ENCODE data around the gene RBM19.

RBM19 gene

DNA sequence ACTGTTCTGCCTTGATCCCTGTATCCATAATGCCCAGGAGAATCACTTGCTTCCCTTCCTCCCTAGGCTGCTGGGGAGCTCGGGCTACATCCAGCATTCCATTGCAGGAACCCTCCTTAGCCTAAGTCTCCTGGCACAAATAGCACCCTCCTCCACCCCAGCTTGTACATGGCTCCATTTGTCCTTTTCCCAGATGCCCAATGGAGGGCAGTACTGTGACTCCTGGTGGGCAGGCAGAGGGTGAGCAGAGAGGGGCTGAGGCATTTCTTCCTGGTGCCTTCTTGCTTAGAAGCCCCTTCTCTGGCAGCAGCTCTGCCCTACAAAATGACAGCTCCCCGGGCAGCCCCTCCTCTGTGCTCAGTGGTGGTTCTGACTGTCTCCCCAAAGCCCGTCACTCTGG, 86.5 kb downstream of the RBM19 start:
- no peak for DNase-seq (ENCODE audit: low read depth)

DNA sequence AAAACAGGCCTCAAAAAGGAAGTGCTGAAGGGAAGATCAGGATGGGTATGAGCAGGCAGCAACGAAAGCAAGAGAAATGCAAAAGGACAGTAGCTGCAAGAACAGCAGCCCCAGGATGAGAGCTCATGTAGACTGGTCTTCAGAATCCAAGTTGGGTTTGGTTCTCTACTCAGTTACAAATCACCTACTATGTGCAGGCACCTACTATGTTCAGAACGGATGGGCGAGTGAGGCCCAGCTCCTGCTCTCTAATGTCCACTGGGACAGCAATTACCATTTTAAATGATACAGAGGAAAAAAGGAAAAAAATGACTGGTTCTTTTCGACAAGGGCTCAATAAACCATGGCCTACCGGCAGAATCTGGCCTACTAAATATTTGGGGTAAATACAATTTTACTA, 88.5 kb downstream of the RBM19 start:
- DNase-seq (ENCODE audit: low read depth): no peak

DNA sequence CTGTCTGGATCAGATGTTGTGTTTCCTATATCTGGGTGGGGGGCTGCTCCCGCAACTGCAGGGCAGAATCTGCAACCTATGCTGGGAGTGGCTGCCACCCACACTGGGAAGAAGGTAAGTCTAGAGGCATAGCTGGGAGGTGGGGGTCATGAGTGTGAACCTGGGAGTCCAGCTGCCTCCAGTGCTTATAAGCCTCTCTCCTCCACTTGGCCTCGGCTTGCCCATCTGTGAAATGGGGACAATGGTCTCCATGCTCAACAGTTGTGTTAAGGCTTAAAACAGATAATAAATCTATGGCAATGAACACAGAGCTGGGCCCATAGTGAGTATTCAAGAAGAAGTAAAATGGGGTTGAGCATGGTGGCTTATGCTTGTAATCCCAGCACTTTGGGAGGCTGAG, 90.0 kb downstream of the RBM19 start:
- DNase-seq (ENCODE audit: low read depth): no peak

DNA sequence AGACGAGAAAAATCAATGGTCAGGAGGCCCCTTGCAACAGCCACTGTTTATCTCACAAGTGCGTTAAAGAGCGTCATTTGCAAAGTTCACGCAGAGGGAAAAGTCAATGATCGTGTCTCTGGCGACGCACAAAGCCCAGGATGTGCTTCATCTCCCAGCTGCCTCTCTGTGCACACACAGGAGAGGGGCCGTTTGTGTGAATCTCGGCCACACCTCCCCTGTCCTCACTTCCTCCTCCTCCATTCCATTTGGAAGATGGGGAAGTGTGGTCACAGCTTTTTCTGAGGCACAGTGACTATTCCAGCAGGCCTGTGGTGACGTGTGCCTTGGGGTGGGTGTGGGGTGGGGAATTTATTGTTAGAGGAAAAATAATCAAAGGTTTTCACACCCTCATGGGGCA, 90.4 kb downstream of the RBM19 start:
- DNase-seq (ENCODE audit: low read depth): no peak

DNA sequence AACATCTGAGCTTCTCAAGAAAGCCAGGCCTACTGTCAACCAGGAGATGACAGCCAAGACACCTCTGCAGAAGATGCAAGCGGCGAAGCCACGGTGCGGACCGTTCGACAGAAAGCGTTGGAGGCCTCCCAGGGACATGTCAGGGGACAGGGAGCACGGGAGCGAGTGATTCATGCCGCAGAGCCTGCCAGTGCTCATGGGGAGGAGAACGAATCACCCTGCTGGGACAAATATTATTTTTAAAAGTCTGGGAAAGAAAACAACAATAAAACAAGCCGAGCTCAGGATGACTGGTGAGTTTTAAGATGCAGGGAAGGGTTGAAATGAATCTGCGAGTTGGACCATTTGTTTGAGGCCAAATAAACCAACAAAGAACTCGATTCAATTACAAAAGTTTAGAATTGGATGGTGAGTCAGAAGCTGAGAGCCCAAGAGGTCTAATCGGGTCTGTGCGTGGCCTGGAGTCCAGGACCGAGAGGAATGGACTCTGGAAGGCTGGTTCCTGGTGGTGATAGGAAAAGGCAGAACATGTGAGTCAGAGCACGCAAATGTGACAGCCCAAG, 91.0 kb downstream of the RBM19 start:
- DNase-seq (ENCODE audit: low read depth): no peak

DNA sequence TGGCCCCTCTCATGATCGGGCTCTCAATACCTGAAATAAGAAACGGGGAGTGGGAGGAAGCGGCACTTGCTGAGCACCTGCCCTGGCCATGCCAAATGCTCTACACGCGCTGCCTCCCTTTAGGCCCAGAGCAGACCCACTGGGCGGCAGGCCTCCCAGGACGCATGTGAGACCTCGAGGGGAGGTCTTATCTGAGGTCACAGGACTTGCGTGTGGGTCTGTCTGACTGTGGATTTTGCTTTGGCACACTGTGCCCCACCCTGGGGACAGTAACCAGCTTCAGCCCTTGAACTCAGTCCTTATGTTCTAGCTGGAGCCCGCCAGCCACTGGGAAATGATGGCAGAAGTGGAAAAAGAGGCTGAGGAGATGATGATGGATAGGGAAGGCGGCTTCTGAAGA, 91.8 kb downstream of the RBM19 start:
- no peak for DNase-seq (ENCODE audit: low read depth)

DNA sequence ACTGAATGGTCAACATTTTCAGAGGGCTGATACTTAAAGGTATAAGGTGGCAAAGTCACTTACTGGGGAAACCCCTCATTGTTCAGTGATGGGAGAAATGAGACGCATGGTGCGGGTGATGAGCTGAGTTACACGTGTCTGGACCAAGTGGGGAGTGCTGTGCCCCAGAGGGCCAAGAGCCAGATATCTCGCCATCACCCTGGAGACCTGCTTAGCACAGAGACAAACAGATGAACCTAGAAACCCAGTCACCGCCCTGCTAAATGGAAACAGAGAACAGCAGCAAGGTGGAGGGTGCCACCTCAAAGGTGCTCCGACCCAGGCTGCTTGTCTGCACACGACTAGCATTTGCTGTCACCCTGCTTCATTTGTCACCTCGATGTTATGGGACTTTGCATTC, 92.4 kb downstream of the RBM19 start:
- no peak for DNase-seq (ENCODE audit: low read depth)

DNA sequence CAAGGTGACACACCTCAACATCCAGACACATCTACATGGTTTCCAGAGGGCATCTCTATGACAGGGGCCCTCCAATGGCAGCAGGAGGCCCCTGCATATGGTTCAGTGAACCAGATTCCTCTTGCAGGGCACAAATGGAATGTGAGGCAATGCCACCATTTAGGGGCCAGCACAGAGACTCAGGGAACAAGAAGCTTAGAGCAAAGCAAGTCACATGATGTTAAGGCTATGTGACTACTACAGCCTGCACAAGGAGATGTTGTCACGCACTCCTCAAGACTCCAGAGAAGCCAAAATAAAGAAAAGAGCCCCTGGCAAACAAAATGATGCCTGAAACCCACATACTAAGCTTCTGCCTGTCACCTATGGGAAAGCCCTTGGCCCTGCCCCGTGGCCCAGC, 95.2 kb downstream of the RBM19 start:
- no peak for DNase-seq (ENCODE audit: low read depth)

DNA sequence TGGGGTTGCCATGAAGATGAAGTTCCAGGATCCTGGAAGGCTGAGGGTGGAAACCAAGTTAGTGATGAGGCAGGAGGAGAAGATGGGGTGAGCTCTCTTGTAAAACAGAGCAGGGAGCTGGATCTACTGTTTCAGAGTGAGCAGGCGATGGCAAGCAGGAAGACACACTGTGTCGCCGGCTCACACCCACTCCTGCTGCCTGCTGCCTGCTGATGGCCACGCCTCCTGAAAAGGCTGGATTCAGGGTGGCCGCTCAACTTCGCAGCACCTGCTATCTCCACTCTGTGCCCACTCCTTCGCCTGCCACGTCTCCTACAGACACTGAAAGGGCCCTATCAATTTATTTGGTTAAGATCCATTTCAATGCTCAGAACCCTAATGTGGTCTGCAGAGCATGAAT, 96.1 kb downstream of the RBM19 start:
- DNase-seq (ENCODE audit: low read depth): no peak

DNA sequence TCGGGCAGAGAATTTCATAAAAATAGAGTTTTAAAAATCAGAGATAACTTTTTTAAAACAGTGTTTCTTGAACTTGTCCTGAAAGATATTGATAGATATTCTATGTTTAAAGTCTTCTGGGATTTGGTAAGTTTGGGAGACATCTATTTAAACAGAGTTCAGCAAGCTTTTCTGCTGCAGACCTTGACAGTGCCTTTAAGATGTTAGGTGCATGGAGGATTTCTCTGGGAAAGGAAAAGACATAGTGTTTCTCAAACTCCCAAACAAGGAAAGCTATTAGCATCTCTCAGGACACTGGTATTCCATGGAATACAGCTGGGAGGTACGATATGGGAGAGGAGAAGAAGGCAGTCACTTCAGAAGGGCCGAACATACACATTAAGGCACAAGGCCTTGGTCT, 97.8 kb downstream of the RBM19 start:
- DNase-seq (ENCODE audit: low read depth): no peak

DNA sequence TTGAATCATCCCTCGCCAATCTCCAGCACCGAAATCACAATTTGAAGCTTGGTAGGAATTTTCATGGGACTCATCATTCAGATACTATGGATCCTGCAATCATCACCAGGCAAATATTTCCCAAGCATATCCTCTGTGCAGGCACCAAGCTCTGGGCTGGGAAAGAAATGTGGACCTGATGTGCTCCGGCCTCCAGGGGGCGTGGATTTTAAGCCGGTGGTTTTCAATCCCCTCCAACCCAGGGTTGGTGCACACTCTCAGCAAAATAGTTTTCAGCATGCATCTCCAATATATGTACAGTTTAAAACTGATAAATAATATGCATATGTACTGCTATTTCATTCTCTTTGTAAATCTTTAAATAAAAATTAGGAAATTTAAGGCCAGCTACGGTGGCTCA, 98.9 kb downstream of the RBM19 start:
- DNase-seq (ENCODE audit: low read depth): no peak

DNA sequence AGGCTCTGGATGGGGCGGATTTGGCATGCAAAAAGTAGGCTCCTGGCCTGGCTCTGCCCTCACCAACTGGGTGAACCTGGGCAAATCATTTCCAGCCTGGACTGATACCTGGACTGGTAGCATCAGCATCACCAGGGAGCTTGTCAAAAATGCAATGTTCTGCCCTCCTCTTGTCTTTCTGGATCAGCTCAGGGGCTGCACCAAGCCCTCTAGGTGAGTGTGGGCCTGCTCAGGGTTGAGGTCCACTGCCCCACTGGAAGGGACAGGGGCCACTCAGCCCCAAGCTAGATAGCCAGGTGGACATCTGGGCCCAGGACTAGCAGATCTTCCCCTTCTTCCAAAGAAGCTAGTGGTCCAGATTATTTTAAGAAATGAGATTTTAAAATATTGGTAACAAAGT, 99.6 kb downstream of the RBM19 start:
- no peak for DNase-seq (ENCODE audit: low read depth)

DNA sequence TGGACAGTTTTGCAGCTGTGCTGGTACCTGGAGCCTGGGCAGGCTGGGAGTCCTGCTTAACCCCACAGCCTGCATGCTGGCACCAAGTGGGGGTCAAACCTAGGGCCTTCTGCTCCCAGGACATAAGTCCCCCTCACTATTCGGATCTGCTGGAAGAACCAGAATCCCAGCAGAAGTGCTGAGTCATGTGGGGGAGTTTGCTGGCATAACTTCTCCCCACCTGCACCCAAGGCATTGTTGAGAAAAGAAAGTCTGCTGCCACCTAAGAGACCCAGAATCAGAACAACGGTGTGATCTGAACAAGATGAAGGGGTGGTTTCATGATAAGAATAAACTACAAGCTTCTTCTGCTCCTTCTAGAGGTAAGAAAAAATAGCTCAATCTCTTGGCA, 102.7 kb downstream of the RBM19 start:
- DNase-seq (ENCODE audit: low read depth): no peak

DNA sequence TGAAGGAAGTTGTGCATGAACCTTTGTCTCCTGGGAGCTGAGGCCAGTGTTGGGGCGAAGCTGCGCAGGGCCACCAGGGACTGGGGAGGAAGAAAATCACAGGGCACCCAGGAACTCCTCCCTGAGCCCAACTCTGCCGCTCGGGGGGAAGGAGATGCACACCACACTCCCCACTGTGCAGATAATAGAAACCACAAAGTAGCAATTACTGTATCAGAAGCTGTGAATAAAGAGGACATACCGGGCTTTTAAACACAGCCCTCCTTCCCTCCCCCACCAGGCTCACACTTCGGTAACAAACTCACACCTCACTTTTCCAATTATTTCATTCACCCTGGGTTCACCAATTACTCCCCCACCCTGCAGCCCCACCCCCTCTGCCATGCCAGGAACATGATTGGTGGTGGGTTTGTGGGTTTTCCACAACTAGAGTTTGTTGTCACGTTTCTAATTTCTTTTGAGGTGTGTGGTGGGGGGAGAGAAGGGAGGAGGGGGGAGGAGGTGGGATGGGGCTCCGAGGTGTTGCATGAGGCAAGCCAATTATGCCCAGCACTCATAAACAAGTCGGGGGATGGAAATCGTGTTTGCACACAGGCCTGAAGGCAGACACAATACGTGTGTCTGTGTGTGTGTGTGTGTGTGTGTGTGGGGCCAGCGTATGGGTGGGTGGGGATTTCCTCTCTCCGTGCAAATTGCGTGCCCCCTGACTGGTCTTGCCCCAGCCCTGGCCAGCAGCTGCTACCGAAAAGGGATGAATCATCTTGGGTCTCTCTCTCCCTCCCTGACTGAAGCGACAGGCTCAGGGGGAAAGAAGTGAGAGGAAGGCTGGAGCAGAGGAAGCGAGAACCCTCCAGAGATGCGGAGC, 103.3 kb downstream of the RBM19 start:
- no peak for DNase-seq (ENCODE audit: low read depth)

DNA sequence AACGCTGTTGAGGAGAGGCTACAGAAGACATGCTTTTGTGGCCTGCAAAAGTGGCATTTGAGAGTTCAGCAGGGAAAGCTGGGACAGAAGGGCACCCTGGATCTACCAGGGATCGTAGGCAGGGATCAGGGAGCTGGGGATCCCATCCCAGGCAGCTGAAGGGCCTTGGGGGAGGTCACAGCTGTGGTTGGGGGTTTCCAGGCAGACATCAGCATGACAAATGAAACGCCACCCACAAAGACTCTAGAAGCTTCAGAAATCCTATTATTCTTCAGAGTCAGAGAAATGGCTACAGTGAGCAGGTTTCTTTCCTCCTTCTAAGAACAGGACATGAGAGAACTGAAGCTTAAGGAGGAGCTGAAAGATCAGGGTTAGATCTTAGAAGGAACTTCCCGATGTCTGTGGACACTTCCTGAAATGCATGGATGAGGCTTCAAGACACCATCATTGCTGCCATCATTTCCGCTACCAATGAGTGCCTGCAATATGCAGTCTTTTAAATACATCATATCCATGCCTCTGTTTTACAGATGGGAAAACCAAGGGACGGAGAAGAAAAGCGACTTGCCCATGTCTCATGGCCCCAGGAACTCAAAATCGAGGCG, 104.3 kb downstream of the RBM19 start:
- DNase-seq (ENCODE audit: low read depth): no peak

DNA sequence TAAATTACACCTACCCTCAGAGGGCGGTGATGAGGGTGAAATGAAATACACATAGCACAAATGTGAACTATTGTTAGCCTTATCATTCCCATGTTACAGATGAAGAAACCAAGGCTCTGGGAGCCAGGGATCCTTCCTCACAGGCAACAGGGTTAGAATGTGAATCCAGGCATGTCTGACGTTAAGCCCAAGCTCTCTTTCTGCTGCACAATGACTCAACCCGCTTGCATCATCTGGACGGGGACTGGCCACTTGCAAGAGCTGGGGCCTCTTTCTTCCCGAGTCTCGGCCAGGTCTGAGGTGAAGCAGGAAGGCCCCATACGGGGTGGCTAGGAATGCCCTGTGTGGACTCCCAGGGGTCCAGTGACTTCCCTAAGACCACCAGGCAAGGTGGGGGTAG, 105.2 kb downstream of the RBM19 start:
- no peak for DNase-seq (ENCODE audit: low read depth)

DNA sequence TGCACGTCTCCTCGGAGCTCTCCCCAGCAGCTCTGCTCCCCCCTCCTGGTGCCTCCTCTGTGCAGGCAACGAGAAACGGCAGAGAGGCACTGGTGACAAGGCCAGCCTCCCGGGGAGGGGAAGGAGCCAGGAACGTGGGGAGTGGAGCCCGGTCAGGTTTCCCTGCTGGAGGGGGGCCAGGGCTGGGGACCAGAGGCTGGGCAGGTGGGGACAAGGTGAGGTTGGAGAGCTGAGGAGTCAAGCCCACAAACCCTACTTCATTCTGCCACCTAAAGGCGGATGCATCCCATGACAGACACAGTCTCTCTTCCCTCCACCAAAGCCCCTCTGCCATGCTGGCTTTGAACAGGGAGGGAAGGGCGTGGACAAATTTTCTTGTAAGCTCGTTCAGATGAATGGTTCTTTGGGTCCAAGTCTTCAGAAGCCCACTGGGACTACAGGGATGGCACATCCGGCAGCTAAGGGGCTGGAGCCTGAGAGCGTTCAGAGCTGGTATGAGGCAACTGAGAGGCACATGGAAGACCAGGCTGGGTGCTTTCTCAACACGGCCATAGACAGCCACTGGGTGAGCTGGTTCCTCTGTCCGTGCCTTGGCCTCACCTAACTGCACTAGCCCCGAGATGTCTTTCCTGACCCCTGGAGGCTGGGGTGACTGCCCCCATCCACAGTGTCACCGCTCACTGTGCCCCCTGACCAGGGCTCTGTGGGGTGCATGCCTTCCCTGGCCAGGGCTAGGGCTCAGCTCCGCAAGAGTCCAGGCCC, 105.9 kb downstream of the RBM19 start:
- no peak for DNase-seq (ENCODE audit: low read depth)

DNA sequence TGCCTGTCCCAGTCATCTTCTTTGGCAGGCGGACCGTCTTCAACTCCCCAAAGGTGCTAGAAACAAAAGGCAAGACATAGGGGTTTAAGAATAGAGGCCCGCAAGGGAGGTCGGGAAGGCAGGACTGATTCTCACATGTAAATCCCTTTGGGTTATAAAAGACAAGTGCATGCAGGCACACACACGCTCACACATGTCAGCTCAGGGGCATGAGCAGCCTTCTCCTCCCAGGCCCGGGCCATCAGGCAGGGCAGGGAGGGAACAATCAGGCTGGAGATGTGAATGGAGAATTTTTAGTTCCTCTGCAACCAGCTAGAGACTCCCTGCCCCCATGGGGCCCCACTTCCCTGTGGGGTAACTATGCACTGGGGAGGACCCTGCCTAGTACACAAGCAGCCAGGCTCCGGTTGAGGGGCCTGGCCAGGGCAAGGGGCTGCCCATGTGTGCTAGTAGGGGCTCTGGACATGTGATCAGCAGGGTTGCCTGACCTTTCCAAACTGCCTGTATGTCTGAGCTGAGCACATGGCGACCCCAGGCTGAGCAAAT, 107.2 kb downstream of the RBM19 start:
- DNase-seq (ENCODE audit: low read depth): no peak

DNA sequence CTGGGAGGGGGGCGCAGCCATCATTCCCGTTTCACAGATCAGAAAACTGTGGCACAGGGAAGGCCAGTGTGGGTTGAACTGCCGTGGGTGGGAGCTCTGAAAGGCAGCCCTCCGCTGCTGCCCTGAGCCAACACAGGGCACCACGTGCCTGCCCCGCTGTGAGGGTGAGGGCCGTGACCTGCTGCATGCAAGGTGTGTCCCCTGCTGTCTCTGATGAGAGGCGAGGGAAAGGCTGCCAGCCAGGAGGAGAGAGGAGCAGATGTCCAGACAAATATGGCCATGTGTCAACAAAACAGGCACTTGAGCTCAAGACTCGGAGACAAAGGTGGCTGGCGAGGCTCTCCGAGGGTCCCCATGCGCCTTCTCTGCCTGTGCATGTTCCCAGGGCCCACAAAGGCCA, 108.8 kb downstream of the RBM19 start:
- DNase-seq (ENCODE audit: low read depth): no peak

DNA sequence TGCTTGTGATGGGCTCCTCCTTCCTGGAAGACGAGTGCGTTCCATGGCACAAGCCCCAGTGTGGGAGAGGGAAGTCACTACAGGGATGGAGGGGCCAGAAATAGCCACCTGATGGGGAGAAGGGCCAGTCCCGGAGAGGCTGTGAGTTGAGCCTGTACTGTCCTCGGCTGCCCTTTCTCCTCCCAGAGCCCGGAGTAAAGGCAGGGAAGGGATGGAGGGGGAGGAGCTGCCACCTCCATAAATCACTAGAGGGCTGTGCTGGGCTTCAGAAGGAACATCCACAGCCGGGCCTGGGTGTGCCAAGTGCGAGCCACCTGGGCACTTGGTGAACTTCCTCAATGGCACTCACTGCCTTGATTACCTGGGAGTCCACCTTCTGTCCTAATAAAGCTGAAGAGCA, 110.1 kb downstream of the RBM19 start:
- no peak for DNase-seq (ENCODE audit: low read depth)

DNA sequence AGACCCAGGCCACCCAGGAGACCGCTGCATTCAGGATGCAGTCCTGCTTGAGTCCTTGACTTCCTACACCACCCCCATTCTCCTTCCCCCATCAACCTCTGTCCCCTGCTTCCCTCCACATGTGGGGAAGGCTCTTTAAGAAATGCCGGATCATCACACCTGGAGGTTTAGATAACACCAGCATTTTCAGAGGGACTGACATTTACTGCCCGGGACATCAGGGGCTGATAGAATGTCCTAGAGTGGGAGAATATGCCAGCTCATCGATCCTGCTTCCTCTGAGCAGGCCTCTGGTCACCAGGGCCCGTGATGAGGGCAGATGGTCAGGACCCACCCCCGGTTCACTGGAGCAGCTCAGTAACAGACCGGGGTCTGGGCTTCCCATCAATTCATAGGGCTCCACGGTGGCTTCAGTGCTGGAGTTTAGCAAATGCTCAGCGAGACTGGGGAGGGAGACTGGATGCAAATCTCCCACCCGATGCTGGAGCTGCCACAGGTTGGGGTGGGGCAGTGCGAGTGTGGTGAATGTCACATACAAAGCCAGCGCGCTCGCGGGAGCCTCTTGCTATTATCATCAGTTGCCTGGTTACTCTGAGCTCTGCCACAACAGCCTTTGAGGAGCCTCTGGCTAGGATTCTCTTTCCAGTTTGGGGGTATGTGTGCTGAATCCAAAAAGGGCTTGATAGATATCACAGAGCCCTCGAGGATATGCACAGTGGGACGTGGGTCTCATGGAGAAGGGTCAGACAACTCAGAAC, 111.6 kb downstream of the RBM19 start:
- DNase-seq (ENCODE audit: low read depth): no peak

DNA sequence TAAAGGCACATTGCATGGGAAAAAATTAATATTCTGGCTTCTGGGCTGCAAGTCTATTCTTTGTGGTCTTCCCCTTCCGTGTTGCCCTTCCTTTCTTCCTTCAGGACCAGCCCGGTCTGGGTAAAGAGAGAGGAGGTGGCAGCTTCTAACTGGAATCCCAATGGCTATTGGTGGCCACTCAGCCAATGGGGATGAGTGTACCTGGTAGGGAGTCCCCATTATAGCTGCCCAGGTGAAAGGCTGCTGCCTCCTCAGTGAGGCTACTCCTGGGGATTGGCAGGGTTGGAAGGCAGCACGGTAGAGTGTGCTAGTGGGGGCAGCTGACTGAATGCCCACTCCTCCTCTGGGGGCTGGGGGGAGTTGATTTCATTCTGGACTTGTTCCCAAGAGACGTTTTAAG, 112.6 kb downstream of the RBM19 start:
- DNase-seq (ENCODE audit: low read depth): no peak
